Lung (tissue), 12 donors: ENCODE measurements around the gene PATJ. TPM values are rescaled to one million over a fixed set of nuclear protein-coding genes. Genes with fewer than 3 reads are reported as not detected.

ENCODE experiments used
- ATAC-seq: fragments of 200-7000 bp; cut with Tn5 transposase; one replicate; pipeline ENCODE4 v1.9.1; 2020; ENCODE audit warnings: moderate number of reproducible peaks; ENCODE audit not compliant: insufficient read depth, low FRiP score
- DNase-seq, 3 donors: peaks; one replicate each; pipeline ENCODE4 v3.0.0-alpha.2; 2013 to 2017
- H3K27ac ChIP-seq, 2 donors: one replicate each; pipeline ENCODE4 v1.5.1; 2013; ENCODE audit warnings: mild to moderate bottlenecking in 2 of 2, moderate library complexity in 2 of 2, control low read depth in 1 of 2, inconsistent platforms in 1 of 2, low read depth in 1 of 2, low read length in 1 of 2
- H3K27me3 ChIP-seq, 3 donors: one replicate each; pipeline ENCODE4 v1.5.1; 2013; ENCODE audit warnings: low read length in 2 of 3; ENCODE audit not compliant: control insufficient read depth in 3 of 3, insufficient read depth in 3 of 3
- H3K36me3 ChIP-seq, 4 donors: one replicate each; pipeline ENCODE4 v1.5.1; 2013; ENCODE audit warnings: low read length in 4 of 4, mild to moderate bottlenecking in 1 of 4, moderate library complexity in 1 of 4; ENCODE audit not compliant: control insufficient read depth in 4 of 4, insufficient read depth in 4 of 4
- H3K4me1 ChIP-seq, 5 donors: one replicate each; pipeline ENCODE4 v1.5.1; 2013; ENCODE audit warnings: low read length in 5 of 5, mild to moderate bottlenecking in 2 of 5, moderate library complexity in 1 of 5; ENCODE audit not compliant: control insufficient read depth in 5 of 5, insufficient read depth in 5 of 5
- H3K4me3 ChIP-seq: one replicate; pipeline ENCODE4 v1.5.1; 2013; ENCODE audit warnings: mild to moderate bottlenecking, control low read depth, moderate library complexity
- H3K9ac ChIP-seq, 2 donors: one replicate each; pipeline ENCODE4 v1.5.1; 2013; ENCODE audit warnings: low read length in 2 of 2, control low read depth in 1 of 2; ENCODE audit not compliant: insufficient read depth in 1 of 2
- H3K9me3 ChIP-seq, 4 donors: one replicate each; pipeline ENCODE4 v1.5.1; 2013; ENCODE audit warnings: low read length in 3 of 4, mild to moderate bottlenecking in 1 of 4, moderate library complexity in 1 of 4; ENCODE audit not compliant: control insufficient read depth in 4 of 4, insufficient read depth in 3 of 4
- WGBS, 2 donors: extraction: QIAGEN DNeasy Blood & Tissue Kit; methylation state at CpG; one replicate each; pipeline ENCODE4 v1.1.7; 2013; 5-methylcytosine and 5-hydroxymethylcytosine counted together
- polyA plus RNA-seq, 2 donors: library from polyadenylated mRNA; stranded (reverse); fragments of 200-250 nt; gene quantifications; one replicate each; pipeline ENCODE4 v1.2.1, GENCODE V29; 2013
- total RNA-seq, 2 donors: library from RNA; depleted of rRNA in 1 of 2; stranded (reverse); fragments of >200 nt in 1 of 2; gene quantifications; one replicate each; pipeline ENCODE4 v1.2.1, GENCODE V29; 2014 to 2021
- TF ChIP-seq, protein P1 (sequence below): IDR thresholded peaks from 2 replicates; pipeline ENCODE4 v1.5.1; 2012; ENCODE audit warnings: mild to moderate bottlenecking; ENCODE audit errors: control extremely low read depth, extremely low read depth
- donor health status: control.
- donor health status: control.
- donor health status: Bipolar disorder and iron deficiency.
- donor health status: healthy.
- donor health status: DM: yes; HTN: yes; CAD: no.

Gene PATJ
- total and polyA plus RNA-seq, 4 donors = 5.3 to 115 (median 26.8) TPM

DNA sequence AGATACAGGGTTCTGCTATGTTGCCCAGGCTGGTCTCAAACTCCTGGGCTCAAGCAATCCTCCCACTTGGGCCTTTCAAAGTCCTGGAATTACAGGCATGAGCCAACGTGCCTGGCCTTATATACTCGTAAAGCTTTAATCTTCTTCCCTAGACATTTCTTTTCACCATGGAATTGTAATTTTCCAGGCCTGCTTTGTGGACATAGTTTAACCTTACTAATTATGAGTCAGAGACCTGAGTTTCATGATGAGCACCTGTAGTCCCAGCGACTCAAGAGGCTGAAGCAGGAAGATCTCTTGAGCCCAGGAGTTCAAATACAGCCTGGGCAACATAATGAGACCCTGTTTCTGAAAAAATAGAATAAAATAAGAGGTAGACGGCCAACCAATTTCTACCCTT lies 12.3 kb downstream of the PATJ start:
- H3K9me3 ChIP-seq = no peaks in the 10 kb centered on the region
- H3K36me3 ChIP-seq = peaks cover 0 to 1% (median 0%) of the 10 kb centered on the region in 4 donors
- H3K27me3 ChIP-seq = no peaks in the 10 kb centered on the region
- TF ChIP-seq, protein P1, sequence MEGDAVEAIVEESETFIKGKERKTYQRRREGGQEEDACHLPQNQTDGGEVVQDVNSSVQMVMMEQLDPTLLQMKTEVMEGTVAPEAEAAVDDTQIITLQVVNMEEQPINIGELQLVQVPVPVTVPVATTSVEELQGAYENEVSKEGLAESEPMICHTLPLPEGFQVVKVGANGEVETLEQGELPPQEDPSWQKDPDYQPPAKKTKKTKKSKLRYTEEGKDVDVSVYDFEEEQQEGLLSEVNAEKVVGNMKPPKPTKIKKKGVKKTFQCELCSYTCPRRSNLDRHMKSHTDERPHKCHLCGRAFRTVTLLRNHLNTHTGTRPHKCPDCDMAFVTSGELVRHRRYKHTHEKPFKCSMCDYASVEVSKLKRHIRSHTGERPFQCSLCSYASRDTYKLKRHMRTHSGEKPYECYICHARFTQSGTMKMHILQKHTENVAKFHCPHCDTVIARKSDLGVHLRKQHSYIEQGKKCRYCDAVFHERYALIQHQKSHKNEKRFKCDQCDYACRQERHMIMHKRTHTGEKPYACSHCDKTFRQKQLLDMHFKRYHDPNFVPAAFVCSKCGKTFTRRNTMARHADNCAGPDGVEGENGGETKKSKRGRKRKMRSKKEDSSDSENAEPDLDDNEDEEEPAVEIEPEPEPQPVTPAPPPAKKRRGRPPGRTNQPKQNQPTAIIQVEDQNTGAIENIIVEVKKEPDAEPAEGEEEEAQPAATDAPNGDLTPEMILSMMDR = no peak
- no peak overlapping the region for H3K4me3 ChIP-seq
- H3K4me1 ChIP-seq = peaks cover 0 to 6% (median 0%) of the 10 kb centered on the region in 5 donors
- H3K9ac ChIP-seq = no peak overlapping the region
- WGBS, 2 donors = 91 to 96% methylated on average over 4 of the region's 4 CpGs
- DNase-seq (no peak), ATAC-seq (no peak)
- no peak overlapping the region for H3K27ac ChIP-seq

DNA sequence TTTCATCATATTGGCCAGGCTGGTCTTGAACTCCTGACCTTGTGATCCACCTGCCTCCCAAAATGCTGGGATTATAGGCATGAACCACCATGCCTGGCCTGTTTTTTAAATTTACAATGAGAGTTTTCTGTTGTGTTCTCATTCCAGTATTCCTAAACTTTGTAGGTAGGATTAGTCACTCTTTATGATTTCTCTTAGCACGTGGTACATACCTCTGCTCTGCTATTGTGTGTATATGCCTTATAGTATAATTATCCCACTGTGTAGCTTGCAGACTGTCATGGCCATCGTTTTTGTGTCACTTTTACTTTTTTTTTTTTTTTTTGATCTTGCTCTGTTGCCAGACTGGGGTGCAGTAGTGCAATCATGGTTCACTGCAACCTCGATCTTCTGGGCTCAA lies 14.5 kb downstream of the PATJ start:
- no peaks in the 10 kb centered on the region for H3K27me3 ChIP-seq
- DNase-seq (no peak), ATAC-seq (no peak)
- H3K9ac ChIP-seq = no peak overlapping the region
- H3K36me3 ChIP-seq = peaks cover 0 to 1% (median 0%) of the 10 kb centered on the region in 4 donors
- H3K4me1 ChIP-seq = peaks cover 0 to 3% (median 0%) of the 10 kb centered on the region in 5 donors
- no peak overlapping the region for H3K4me3 ChIP-seq
- no peak overlapping the region for H3K27ac ChIP-seq
- 81 to 93% methylated on average over 3 of the region's 3 CpGs for WGBS, 2 donors
- H3K9me3 ChIP-seq = no peaks in the 10 kb centered on the region
- TF ChIP-seq, protein P1 = no peak

DNA sequence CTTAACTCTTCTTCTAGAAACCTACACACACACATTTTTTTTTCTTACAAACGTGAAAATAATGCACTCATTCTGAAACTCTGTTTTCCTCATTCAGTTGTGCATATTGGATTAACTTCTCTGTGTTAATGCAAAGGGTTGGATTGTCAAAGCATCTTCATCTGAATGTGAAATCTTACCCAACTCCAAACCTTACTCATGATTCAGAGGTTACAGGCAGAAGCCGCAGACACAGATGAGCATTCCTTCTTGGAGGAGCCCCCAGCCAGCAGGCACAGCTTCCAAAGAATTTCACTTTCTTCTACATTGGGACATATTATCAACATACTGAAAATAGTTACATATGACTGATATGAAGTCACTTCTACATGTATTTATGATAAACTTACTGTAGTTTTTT lies 15.7 kb downstream of the PATJ start:
- DNase-seq (no peak), ATAC-seq (no peak)
- Histone ChIP-seq H3K4me3 (no peak overlapping the region), H3K9me3 (no peaks in the 10 kb centered on the region), H3K36me3 (peaks cover 0 to 1% (median 0%) of the 10 kb centered on the region in 4 donors), H3K27ac (no peak overlapping the region), H3K4me1 (peaks cover 0 to 3% (median 0%) of the 10 kb centered on the region in 5 donors), H3K27me3 (no peaks in the 10 kb centered on the region), H3K9ac (no peak overlapping the region)
- TF ChIP-seq, protein P1 = no peak
- WGBS, 2 donors = 79 to 90% methylated on average over 2 of the region's 2 CpGs

DNA sequence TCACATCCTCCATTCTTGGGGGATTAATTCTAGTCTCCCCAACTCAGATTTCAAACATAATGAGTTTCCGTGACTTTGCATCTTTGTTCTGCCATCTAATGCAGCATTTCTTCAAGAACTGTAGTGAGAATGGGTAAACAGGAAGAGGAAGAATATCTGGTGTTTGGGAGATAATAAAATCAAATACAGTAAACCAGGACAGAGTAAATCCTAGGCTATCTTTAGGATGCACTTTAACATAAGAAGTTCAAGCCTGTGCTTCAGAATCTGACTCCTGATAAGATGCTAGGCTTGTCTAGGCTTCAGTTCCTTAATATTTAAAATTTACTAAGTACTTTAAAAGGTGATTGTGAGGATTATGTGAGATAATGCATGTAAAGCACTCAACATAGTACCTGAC lies 27.9 kb downstream of the PATJ start:
- Histone ChIP-seq H3K4me3 (no peak overlapping the region), H3K27me3 (no peaks in the 10 kb centered on the region), H3K9me3 (no peaks in the 10 kb centered on the region), H3K36me3 (peaks cover 0 to 2% (median 0%) of the 10 kb centered on the region in 4 donors), H3K4me1 (no peaks in the 10 kb centered on the region), H3K9ac (no peak overlapping the region), H3K27ac (no peak overlapping the region)
- TF ChIP-seq, protein P1 = no peak
- DNase-seq (no peak), ATAC-seq (no peak)
- 92 to 97% methylated on average over 1 of the region's 1 CpG for WGBS, 2 donors
